Activated effector memory CD4-positive, alpha-beta T cell treated with Interleukin-2 at 50 U/mL for 16 hours (primary cell): ENCODE data around the gene PDE6B.
"Not testable (repeated sequence)": the region's sequence is repeated elsewhere in the genome, so short reads cannot be mapped to it uniquely, and the experiment has no call there.

ENCODE experiments used
- DNase-seq: peaks from one replicate; pipeline ENCODE4 v3.0.0-alpha.2; 2020

Gene PDE6B

GRCh38 chr4:622996-623913 lies 2.1 kb upstream of the PDE6B start:
- DNase-seq: no peak

DNA sequence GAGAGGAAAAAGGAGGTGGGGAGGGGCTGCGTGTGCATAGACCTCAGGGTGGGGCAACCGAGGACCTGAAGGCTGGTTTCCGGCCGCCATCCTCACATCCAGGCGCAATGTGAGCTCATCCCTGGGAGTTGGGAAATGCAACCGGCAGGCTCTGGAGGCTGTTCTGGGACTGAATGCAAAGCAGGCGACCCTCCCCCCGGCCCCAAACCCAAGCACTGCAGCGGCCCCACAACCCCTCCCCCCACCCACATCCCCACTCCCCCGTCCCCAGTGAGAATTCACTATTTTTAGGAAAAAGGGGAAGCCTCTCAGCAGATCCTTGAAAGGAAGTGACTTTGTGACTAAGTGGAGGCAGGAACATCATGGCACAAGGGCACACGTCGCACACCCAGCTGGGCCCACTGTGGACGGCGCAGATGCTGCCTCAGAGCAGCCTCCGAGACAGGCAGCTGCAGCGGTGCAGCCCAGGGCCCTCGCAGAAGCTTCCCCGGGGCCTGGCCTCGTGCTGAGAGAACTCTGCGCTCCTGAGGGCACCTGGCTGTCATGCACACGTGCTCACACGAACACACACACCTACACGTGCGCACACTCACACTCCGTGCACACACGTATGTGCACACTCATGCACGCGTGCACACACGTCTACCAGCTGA lies 1.3 kb upstream of the PDE6B start:
- DNase-seq: no peak

- DNase-seq: no peak
These were observed 323 bp downstream of the PDE6B start for GRCh38 chr4:625631-626161.

- no peak for DNase-seq
These were observed 1.1 kb downstream of the PDE6B start for GRCh38 chr4:626201-627091.

GRCh38 chr4:627347-628125 lies 2.2 kb downstream of the PDE6B start:
- DNase-seq: no peak

- DNase-seq: no peak
These were observed 3.0 kb downstream of the PDE6B start for GRCh38 chr4:628311-628741.

DNA sequence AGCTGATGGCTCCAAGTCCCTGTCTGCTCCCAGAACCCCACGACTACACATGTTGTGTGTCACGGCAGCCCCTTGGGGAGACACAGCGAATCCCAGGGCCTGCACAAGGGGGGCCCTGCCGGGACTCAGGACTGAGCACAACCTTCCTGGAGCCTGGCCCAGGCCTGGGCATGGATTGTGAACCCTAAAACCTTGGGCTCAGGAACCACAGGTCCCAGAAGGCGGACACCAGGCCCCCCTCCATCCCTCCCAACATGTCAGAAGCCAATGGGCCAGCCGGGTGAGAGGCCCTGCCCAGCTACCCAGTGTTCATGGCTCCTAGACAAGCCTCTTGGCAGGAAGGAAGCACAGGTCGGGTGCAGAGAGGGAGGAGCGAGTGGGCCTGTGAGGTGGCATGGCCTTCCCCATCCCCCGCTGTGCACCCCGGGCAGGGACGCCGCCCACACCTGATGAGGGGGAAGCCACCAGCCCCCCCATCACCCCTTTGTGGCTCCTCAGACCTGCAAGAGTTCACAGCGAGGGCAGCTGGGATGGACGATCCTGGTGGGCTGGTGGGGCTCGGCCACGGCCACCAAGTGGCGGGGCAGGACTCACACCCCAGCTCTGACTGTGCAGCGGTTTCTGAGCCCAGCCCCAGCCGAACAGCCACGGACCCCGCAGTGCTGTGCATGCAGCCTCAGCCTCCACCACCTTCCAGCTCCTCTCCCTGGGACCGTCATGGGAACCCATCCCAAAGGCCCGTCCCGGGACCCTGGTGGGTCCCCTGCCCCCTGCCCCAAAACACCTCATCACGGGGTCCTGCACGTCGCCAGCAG lies 3.7 kb downstream of the PDE6B start:
- no peak for DNase-seq

DNA sequence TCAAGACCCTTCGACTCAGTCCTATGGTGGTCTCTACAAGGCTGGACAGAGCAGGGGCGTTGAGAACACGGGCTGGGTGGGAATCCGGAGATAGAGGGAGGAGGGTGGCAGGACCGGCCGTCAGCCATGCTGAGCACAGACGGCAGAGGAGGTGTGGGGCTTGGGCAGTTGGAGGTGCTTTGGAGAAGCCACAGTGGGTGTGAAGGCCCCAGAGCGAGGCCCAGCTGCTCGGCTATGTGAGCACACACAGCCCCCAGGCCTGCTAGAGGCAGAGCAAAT lies 4.2 kb downstream of the PDE6B start:
- no peak for DNase-seq

DNA sequence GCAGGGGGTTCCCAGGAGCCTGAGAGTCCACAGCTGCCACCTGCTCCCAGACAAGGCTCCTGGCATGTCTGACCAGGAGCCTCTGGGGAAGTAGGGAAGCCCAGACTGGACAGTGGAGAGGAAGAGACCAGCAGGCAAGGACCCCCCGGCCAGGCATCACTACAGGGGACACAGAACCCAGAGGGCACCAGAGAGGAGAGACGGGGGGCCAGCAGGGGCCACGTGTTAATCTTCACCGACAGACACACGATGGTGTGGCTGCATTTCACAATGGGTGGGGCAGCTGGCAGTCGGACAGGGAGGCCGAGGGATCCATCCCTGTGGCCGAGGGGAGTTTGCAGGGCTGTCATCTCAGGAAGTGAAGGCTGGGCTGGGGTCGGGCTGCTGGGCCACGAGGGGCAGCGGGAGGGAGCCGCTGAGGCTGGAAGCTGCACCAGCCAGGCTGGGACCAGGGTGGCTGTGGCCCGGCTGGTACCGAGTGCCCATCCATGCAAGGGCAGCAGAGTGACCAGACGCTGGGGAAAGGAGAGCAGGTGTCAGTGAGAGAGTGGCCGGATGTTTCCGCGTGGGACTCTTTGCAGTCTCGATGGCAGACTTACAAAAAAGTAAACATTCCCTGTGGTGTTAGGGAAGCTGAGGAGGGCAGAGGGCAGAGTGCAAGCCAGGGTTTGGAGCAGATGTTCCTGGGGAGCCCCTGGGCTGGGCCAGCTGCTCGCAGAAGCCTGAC lies 4.7 kb downstream of the PDE6B start:
- DNase-seq: no peak

DNA sequence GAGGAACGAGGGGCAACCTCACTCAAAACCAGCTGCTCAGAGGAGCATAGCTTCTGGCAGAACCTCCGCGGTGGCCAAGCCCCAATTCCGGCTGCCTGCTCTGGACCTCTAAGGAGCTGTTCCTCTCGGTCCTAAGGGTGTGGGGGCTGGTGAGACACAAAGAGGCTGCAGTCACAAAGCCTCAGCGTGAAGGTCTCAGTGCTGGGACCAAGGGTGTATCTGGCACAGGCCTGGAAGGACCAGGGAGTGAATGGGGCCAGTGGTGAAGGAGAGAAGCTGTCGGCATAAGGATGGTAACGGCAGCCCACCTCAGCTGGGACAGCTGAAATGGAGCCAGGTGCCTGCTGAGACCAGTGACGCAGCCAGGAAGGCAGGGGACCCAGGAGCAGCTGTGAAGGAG lies 5.3 kb downstream of the PDE6B start:
- DNase-seq: no peak

- DNase-seq: no peak
These were observed 6.9 kb downstream of the PDE6B start for GRCh38 chr4:632196-632790.

DNA sequence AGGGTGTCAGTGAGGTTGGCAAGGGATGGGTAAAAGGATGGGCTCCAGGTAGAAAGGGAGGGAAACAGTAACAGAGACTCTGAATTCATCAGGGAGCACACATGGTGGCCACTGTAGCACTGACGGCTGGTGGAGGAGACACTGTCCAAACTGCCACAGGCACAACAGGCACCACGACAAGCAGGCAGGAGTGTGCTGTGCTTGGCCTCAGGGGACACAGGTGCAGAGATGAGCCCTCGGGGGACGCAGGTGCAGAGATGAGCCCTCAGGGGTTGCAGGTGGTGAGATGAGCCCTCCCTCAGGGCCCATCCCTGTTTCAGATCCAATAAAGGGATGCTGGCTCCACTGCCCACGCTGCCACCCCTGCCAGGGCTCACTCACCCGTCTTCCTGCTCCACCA lies 7.6 kb downstream of the PDE6B start:
- no peak for DNase-seq

DNA sequence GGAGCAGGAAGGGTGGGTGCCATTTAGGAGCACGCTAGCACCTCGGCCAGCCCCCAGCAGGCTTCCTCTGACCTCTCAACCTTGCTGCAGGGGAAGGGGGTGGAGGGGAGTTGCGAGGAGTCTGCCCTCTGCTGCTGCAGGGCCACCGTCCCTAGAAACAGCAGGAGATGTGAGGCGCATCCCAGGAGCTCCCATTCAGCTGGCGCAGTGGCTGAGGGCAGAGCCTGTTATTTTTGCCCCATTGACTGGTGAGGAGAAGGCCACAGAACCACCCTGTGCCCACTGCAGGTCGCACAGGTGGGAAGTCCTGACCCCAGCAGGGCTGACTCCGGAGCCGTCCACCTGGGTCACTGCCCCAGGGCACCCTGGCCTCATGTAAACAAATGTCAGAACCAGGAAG lies 8.0 kb downstream of the PDE6B start:
- DNase-seq: no peak

GRCh38 chr4:633976-634598 lies 8.7 kb downstream of the PDE6B start:
- DNase-seq: no peak

DNA sequence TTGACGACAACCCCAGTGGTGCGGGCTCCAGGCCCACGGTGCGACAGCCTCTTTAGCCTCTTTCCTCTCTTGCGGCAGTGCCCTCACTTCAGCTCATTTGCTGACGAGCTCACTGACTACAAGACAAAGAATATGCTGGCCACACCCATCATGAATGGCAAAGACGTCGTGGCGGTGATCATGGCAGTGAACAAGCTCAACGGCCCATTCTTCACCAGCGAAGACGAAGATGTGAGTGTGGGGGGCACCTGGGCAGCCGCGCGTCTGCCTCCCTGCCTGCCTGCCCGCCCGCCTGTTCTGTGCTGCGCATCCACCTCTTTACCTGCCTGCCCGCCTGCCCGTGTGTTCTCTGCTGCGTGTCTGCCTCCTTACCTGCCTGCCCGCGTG lies 9.2 kb downstream of the PDE6B start:
- no peak for DNase-seq

GRCh38 chr4:635066-635835 lies 9.9 kb downstream of the PDE6B start:
- DNase-seq: not testable (repeated sequence)

- no peak for DNase-seq
These were observed 10.7 kb downstream of the PDE6B start for GRCh38 chr4:635851-636627.

GRCh38 chr4:636628-637159 lies 11.3 kb downstream of the PDE6B start:
- no peak for DNase-seq
